ENCODE results near the gene GPR89A.
"Not testable (repeated sequence)": the region's sequence is repeated elsewhere in the genome, so short reads cannot be mapped to it uniquely, and the experiment has no call there.

The GPR89A gene

DNA sequence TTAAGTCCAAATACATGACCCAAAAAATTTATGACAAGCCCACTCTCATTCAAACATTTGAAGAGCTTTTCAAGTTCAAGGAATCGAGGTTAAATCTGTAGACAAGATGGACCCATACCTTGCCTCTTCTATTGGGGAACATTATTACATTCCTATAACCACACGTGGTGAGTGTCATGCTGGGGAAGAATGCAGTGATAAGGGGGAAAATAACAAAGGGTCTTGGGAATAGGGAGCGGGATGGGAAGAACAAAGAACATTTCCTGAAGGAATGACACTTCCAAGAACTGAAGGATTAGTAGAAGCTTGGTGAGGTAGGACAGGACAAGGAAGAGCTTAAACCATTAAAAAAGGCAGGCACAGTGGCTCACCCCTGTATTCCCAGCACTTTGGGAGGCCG is 80.5 kb downstream of the GPR89A start:
- no peak for DNase-seq

DNA sequence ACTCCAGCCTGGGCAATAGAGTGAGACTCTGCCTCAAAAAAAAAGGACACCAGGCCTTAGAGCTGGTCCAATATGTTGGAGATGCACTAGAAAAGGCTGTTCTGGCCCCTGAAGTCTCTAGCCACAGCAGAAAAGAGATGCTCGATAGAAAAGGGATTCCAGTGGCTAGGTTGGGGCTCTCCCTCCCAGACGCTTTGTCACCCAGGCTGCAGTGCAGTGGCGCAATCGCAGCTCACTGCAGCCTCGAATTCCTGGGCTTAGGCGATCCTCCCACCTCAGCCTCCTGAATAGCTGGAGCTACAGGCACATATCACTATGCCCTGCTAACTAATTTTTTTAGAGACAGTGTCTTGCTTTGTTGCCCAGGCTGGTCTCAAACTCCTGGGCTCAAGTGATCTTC is 81.1 kb downstream of the GPR89A start:
- DNase-seq = no peak

DNA sequence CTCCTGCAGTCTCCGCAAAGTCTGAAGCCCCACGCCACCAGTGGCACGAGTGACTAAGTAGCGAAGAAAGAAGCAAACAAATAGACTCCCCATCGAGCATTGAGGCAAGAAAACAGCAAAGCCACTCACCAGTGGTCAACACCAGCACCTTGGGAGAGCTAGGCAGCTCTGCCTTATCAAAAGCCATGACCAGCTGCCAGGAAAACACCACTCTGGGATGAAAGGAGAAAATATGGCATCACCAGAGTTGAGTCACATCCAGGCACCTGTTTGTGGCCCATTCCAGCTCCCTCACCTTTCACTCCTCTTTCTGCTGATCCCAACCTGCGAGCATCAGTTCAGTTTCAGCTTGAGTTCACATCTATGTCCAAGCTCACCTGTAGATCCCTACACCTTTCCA is 82.1 kb downstream of the GPR89A start:
- DNase-seq = no peak

DNA sequence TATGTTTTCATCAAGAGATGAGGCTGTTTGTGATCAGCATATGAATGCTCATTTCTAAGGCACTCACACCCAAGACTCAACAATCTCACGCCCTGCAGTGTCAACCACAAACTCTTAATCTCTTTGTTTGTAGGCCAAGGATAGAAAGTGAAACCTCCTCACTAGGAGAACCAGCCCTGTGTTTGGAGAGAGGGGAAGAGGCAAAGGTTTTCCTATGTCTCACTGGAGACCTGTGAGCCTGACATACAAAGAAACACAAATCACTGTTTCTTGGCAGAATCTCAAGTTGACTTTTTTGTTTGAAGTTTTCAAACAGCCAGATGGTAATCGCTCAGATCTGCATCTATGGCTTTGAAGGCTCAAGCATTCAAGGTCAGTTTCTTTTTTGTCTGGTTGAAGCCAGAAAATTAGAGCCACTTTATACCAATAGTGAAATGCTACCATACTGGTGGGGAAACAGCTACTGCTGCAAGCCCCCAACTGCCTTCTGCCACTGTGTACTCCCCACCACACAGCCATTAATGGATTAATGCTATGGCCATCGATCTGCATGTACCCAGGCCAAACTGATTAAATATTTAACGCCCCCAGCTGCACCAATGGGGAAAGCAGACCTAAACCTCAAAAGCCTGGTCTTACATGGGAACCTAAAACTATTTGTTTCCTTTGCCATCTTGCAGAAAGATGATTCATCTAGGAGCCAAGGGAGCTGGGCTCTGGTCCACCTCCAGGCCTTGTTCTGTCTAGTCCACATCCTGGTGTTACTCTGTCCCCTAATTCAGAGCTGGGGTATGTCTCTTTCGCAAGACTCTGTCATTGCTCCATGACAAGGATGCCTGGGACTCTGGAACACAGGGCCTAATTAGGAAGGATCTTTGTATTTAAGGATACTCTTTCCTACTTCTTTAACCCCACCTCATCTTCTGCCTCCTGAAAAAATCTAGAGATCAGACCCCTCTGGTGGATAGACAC is 83.1 kb downstream of the GPR89A start:
- DNase-seq = no peak

DNA sequence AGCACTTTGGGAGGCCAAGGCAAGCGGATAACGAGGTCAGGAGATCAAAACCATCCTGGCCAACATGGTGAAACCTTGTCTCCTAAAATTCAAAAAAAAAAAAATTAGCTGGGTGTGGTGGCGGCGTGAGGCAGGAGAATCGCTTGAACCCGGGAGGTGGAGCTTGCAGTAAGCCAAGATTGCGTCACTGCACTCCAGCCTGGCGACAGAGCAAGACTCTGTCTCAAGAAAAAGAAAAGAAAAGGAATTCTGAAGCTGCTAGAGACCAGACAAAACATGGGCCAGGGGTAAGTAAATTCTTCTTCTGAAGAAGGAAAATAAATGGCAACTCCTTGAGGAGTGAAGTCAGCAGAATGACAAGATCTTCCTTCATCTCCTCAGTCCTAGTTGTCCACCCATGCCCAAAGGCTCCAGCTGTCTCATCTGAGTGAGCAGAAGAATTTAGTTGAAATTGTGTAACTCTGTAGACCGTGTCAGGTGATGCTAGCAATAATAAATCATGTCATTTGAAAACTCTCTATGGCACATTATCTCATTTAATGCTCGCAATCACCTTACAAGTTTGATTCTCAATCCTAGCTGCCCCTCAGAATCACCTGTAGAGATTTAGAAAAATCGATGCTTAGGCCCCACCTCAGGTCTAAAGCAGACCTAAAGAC is 85.1 kb downstream of the GPR89A start:
- DNase-seq = no peak

DNA sequence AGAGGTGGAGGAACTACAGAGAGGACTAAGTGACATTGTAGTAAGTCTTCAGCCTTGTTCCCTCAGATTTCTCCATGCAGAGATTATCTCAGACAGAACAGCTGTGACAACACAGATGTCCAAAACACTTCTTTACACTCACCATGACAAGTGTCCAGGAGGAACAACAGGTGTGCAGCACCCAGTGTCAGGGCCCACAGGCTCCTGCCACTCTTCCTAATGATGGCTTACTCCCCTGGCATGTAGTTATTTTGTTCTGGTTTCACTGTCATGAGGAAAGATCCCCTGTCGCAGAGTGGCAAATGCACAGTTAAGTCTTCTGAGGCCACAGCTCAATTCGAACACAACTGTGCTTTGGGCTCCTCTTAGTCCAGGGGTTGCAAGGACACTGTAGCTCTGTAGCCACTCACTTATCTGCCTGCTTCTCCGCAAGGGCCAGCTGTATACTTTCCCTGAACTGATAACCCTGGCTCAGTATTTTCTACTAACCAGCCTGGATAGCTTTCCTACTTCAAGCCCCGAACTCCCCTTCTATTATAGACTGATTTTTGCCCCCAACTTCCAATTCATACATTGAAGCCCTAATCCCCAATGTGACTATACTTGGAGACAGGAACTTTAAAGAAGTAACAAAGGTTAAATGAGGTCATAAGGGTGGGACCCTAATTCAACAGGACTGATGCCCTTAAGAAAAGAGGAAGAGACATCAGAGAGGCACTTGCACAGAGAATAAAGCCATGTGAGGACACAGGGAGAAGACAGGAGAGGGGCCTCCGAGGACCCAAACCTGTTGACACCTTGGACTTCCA is 88.2 kb downstream of the GPR89A start:
- DNase-seq = peak; percentile 37

DNA sequence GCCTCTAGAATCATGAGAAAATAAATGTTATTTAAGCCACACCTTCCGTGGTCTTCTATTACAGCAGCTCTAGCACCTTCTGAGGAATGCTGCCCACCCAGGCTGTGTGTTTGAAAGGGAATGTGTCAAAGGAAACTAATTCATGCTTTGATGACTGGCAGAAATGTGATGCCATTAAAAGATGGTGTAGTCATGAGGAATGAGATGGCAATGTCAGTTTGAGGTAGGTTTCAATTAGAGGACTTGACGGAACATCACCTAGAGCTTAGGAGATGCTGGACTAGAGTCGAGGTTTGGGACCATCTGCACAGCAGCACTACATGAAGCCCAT is 88.8 kb downstream of the GPR89A start:
- DNase-seq = no peak

DNA sequence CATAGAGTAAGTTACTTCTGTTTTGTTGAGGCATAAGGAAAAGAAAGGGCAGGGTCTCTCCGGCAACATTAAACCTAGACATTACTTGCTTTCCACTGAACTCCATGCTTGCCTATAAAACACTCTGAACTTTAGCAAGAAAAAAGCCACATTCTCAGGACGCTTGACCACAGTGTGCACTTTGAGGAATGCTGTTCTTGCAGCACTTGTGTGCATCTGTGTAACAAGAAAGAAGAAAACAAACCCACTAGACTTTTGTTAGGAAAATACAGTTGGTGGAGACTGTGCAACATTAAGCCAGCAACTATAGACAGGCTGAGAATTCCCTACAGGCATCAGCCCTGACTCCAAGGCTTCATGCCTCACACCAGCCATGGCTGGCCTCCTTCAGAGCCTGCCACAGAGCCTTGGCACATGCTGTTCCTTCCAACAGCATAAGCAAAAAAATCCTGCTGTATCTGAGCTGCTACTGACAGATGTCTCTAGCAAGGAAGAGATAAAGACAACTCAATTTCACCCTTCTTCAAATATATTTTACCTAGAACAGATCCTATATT is 93.6 kb downstream of the GPR89A start:
- DNase-seq = no peak

DNA sequence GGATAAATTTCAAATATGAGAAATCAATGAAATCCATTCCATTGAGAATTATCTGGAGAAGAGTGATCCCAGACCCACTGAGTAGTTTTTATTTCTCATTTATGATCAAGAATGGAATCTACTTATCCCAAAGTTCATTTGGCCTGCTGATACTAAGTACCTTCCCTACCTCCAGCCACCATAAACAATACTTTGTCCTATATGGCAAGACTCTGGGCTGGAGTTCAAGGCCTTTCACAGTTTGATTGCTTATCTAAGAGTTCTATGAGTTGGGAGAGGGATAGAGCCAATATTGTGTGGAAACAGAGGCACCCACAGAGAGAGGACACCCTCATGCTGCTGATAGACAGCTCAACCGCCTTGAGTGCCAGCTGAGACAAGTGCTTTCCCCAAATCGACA is 94.3 kb downstream of the GPR89A start:
- DNase-seq = no peak

DNA sequence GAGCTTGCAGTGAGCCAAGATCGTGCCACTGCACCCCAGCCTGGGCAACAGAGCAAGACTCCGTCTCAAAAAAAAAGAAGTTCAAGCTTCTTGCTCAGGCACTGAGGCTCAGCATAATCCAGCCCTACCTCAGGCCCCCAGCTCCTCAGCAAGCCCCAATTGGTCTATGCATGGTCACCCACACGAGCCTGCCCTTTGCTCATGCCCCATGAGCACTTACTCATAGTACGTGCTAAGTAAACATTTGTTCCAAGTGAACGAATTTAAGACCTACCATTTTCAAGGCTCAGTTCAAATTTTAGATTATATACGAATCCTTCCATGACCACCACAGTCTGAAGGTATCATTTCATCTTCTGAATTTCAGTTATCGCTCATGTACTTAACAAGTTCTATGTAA is 95.0 kb downstream of the GPR89A start:
- DNase-seq = no peak

DNA sequence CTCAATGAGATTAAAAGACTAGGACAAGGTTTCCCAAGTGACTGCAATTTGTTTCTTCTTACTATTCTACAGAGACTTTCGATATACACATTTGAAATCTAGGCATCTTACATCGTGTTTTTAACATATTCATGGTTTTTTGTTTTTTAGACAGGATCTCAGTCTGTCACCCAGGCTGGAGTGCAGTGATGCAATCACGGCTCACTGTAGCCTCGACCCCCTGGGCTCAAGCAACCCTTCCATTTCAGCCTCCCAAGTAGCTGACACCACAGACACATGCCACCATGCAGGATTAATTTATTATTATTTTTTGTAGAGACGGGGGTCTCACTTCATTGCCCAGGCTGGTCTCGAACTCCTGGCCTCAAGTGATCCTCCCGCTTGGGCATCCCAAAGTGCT is 97.8 kb downstream of the GPR89A start:
- DNase-seq = no peak

DNA sequence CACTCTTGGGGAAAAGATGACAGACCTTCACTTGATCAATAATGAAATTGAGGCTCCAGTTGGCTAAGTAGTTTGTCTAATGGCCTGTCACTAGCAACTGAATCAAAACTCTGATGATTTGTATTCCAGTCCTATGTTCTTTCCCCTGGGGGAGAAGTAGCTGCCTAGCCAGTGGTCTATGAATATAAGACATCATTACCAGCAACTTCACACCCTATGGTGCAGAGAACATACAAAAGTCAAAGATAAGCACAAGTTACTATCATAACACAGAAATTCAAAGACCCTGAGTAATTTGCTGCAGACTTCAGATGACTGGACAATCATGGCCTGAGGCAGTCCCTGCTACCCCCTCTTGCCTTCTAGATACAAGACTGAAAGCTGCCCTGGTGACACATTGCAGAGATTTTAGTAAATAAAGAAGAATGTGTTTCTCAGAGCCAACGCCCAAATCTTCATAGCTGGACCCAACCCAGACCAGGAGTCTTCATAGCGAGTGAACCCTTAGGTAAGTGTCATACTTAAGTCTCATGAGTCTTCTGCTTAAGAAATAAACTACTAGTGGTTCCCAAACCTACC is 98.4 kb downstream of the GPR89A start:
- no peak for DNase-seq

DNA sequence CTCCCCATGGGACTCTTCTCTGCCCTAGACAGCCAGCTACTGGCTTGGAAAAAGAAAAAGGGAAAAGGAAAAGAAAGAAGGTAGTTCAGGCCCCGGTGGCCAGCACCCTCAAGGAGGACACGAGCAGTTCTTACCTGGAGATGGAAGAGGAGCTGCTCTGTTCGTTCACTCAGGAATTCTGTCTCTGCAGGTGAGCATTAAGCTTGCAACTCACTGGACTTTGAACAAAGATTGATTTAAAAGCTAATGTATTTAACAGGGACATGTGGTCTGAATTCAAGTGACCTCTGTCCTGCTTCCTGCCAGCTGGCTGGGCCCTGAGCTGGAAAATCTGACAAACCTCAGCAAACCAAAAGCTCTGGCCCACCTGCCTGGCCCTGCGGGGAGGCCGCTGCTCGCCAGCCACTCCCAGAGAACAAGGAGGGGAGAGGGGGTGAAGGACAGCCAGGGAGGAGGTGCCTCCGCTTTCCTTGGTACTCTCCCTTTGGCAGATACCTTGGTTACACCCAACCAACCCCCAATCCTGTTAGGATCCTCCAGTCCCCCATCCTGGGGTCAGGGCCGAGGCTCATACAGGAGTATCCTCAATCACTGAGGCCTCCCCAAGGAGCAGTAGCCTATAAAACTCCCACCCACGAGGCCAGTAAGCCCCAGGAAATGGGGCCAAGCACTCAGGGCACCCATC is 99.5 kb downstream of the GPR89A start, which contains the start of gene PDZK1:
Gene PDZK1 (minus strand): TSS at position 186 of the 685 bp plus-strand sequence. CDS start 19,347 bp downstream, outside the sequence.
- DNase-seq = no peak

DNA sequence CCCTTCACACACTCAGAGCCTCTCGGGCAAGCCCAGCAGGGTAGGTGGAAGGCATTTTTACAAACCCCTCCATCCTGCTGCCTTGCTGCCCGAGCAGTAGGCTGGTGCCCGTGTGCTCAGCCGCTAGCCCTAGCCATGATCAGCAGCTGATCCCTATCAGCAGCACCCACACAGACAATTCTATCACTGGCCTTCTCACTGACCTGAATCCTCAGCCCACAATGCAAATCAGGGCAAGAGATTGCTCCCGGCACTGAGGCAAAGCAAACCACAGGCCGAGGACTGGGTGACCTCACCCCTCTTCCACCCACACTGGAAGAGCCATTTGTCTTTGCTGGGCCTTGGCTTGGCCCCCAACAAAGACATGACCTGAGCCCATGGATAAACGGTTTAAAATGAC is 100.3 kb downstream of the GPR89A start:
- no peak for DNase-seq

DNA sequence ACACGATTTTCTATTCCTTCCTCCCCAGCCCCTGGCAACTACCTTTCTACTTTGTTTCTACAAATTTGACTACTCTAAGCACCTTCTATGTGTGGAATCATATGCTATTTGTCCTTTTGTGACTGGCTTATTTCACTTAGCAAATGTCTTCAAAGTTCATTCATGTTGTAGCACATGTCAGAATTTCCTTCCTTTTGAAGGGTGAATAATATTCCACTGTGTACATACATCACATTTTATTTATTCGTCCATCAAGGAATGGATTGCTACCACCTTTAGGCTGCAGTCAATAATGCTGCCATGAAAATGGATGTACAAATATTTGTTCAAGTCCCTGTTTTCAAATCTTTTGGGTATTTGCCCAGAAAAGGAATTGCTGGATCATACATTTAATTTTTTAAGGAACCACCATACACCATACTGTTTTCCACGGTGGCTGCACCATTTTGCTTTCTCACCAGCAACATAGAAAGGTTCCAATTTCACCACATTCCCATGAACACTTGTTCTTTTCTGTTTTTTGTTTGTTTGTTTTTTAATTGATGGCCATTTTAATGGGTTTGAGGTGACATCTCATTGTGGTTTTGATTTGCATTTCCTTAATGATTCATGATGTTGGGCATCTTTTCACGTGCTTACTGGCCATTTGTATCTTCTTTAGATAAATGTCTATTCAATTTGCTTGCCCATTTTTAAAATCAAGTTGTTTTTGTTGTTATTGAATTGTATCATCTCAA is 102.7 kb downstream of the GPR89A start:
- no peak for DNase-seq

DNA sequence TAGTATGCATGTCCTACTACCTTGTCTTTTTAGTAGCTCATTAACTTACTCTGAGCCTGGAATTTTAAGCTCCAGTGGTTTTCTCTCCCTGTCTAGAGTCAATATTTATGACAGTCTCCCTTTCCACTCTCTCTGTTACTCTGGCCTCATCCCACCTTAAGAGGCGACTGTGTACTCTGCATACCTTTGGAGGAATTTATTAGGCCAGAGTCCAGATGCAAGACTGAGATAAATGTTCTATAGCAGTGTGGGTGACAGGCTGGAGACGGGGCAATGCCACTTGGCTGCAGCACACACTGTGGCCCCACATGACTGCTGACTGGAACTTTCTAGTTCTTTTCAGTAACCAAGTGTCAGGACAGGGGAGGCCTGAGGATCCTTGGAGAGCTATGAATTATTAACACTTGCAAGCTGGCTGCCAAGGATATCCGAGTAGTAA is 103.4 kb downstream of the GPR89A start:
- DNase-seq = no peak

DNA sequence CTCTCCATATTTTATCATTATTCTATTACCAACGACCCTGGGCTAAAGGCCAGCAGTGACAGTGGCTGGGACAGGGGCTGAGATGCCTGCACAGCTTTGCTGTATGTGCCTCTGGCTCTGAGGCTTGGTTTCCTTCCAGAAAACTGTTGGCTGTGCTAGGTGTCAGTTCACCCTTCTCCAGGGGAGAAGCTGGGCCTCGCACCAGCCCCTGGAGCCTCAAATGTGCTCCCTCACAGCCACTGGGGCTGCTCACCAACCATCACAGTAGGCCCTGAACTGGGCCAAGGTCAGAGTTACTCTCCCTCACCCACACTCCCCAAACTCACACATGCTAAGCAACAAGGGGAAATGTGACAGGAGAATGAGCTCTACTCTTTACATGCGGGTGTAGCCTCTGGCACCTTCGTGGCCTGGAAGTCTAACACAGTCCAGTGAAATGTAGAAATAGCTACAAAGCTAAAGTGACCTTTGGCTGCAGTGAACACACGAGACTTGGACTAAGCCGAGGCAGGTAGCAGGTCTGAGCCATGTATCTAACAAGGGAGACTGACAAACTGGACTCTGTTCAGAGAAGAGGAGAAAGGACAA is 106.8 kb downstream of the GPR89A start:
- no peak for DNase-seq

DNA sequence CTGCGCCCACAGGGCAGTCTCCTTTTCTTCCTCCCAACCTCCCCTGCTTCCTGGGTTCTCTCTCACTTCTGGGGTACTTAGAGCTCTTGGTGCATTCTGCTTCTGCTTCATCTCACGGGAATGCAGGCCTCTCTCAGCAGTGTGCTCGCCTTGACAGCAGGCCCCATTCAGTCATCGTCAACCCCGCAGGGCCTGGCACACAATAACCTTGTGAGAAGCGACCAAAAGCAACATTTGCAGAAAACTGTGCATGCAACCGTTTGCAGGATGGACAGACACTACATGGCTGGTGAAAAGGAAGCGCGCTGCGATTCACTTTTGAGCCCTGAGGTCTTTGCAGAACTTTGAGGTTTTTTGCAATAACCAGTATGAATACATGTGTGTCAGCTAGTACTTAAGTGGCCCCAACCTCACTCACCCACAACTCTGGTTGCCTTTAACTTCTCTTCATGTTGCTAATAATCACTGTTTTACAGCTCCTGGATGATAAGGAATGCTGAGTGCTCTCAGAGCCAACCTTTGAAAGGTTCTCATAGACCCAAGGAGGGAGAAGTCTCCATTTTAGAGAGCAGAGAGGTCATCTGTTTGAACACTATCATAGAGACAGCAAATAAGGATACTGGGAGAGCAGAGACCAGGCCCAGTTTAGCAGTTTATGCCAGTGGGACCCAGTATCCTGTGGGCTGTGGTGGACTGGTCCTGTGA is 109.0 kb downstream of the GPR89A start:
- no peak for DNase-seq

DNA sequence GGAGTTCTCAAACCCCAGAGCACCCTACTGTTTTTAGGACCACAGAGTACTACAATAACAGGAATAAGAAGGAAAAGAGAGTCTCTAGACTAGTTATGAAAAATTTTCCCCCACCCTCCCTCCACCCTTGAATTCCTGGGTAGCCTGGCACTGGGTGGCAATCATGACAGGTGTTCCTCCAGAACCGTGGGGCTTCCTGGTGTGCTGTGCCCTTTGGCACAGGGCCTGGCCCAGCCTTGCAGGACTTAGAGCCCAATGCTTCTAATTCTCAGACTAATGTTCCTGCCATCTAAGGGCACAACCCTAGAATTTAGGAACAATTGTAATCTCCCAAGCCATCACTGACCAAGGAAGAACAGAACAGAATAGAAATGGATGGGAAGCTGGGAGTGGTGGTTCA is 110.0 kb downstream of the GPR89A start:
- DNase-seq = no peak

DNA sequence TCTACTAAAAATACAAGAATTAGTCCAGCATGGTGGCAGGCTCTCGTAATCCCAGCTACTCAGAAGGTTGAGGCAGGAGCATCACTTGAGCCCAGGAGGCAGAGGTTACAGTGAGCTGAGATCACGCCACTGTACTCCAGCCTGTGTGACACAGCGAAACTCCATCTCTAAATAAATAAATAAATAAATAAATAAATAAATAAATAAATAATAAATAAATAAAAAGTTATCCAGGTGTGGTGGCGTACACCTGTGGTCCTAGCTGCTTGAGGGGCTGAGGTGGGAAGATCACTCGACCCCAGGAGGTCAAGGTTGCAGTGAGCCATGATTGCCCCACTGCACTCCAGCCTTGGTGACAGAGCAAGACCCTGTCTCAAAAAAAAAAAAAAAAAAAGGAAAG is 110.7 kb downstream of the GPR89A start:
- not testable (repeated sequence) for DNase-seq

Data from NCI-H510A treated with DMSO at 0.1 percent for 48 hours (cell line).